Memory B cell (primary cell): ENCODE results near the gene C2orf74.
"Not testable (repeated sequence)": the region's sequence is repeated elsewhere in the genome, so short reads cannot be mapped to it uniquely, and the experiment has no call there.

ENCODE experiments used
- ATAC-seq: fragments of 150-1000 bp; cut with Tn5 transposase; 2 replicates; pipeline ENCODE4 v1.10.0; 2021; ENCODE audit warnings: low read depth, mild to moderate bottlenecking, moderate library complexity
- DNase-seq, 2 donors: peaks; one replicate each; pipeline ENCODE4 v3.0.0; 2022; ENCODE audit warnings: low spot score in 2 of 2
- H3K27ac Mint-ChIP-seq: one replicate; pipeline ENCODE4 v1.8.0; 2022; ENCODE audit warnings: mild to moderate bottlenecking, moderate library complexity, mixed read lengths
- H3K27me3 Mint-ChIP-seq: one replicate; pipeline ENCODE4 v1.8.0; 2022; ENCODE audit warnings: mixed read lengths
- H3K36me3 Mint-ChIP-seq: one replicate; pipeline ENCODE4 v1.8.0; 2022; ENCODE audit warnings: mild to moderate bottlenecking, mixed read lengths
- H3K4me1 Mint-ChIP-seq: one replicate; pipeline ENCODE4 v1.8.0; 2022; ENCODE audit warnings: mixed read lengths
- H3K4me3 Mint-ChIP-seq: one replicate; pipeline ENCODE4 v1.8.0; 2022; ENCODE audit warnings: mild to moderate bottlenecking, moderate library complexity, mixed read lengths
- H3K9me3 Mint-ChIP-seq: one replicate; pipeline ENCODE4 v1.8.0; 2022; ENCODE audit warnings: mixed read lengths

Gene C2orf74

GRCh38 chr2:61161888-61162287 is at the start of gene C2orf74:
Gene C2orf74 (plus strand): TSS chr2:61162188. CDS start chr2:61162515, 327 bp downstream.
- Mint-ChIP-seq H3K27me3 (no peaks in the 10 kb centered on the region), H3K4me3 (no peak within 1 kb of the TSS), H3K27ac (no peak within 1 kb of the TSS), H3K4me1 (peaks cover 14% of the 10 kb centered on the region), H3K36me3 (peaks cover 44% of the 10 kb centered on the region), H3K9me3 (peaks cover 5% of the 10 kb centered on the region)
- no peak for ATAC-seq
- DNase-seq: no peak

GRCh38 chr2:61114147-61114546 is 47.8 kb upstream of the C2orf74 start:
- Mint-ChIP-seq H3K27ac (no peak overlapping the region), H3K4me1 (peaks cover 3% of the 10 kb centered on the region), H3K4me3 (no peak overlapping the region), H3K27me3 (no peaks in the 10 kb centered on the region), H3K36me3 (peaks cover 11% of the 10 kb centered on the region), H3K9me3 (peaks cover 6% of the 10 kb centered on the region)
- DNase-seq (no peak), ATAC-seq (no peak)

- ATAC-seq (no peak), DNase-seq (no peak)
- peaks cover 3% of the 10 kb centered on the region for H3K4me1 Mint-ChIP-seq
- no peak overlapping the region for H3K27ac Mint-ChIP-seq
- H3K36me3 Mint-ChIP-seq: peaks cover 11% of the 10 kb centered on the region
- H3K9me3 Mint-ChIP-seq: peaks cover 6% of the 10 kb centered on the region
- no peak overlapping the region for H3K4me3 Mint-ChIP-seq
- H3K27me3 Mint-ChIP-seq: no peaks in the 10 kb centered on the region
Measured at GRCh38 chr2:61116302-61116701, 45.7 kb upstream of the C2orf74 start.

- Mint-ChIP-seq H3K36me3 (peaks cover 7% of the 10 kb centered on the region), H3K9me3 (peaks cover 6% of the 10 kb centered on the region), H3K4me3 (no peak overlapping the region), H3K4me1 (peaks cover 3% of the 10 kb centered on the region), H3K27ac (no peak overlapping the region), H3K27me3 (no peaks in the 10 kb centered on the region)
- no peak for DNase-seq
- no peak for ATAC-seq
Measured at GRCh38 chr2:61117534-61117933, 44.5 kb upstream of the C2orf74 start.

GRCh38 chr2:61125123-61125710 is 36.8 kb upstream of the C2orf74 start:
- Mint-ChIP-seq H3K4me3 (no peak overlapping the region), H3K27me3 (no peaks in the 10 kb centered on the region), H3K27ac (no peak overlapping the region), H3K36me3 (peaks cover 10% of the 10 kb centered on the region), H3K9me3 (peaks cover 1% of the 10 kb centered on the region), H3K4me1 (peaks cover 2% of the 10 kb centered on the region)
- peak; percentile 76 for ATAC-seq
- DNase-seq: no peak

- Mint-ChIP-seq H3K27me3 (no peaks in the 10 kb centered on the region), H3K4me1 (peaks cover 2% of the 10 kb centered on the region), H3K9me3 (peaks cover 1% of the 10 kb centered on the region), H3K4me3 (no peak overlapping the region), H3K27ac (no peak overlapping the region), H3K36me3 (peaks cover 10% of the 10 kb centered on the region)
- no peak for ATAC-seq
- DNase-seq: no peak
Measured at GRCh38 chr2:61125798-61126197, 36.2 kb upstream of the C2orf74 start.

GRCh38 chr2:61128122-61128521 is 33.9 kb upstream of the C2orf74 start:
- not testable (repeated sequence) for H3K27ac Mint-ChIP-seq, H3K4me1 Mint-ChIP-seq, DNase-seq, H3K9me3 Mint-ChIP-seq, H3K27me3 Mint-ChIP-seq, H3K4me3 Mint-ChIP-seq, ATAC-seq
- peaks cover 10% of the 10 kb centered on the region for H3K36me3 Mint-ChIP-seq

- DNase-seq: no peak
- Mint-ChIP-seq H3K9me3 (no peaks in the 10 kb centered on the region), H3K4me1 (no peaks in the 10 kb centered on the region), H3K27me3 (no peaks in the 10 kb centered on the region), H3K36me3 (peaks cover 1% of the 10 kb centered on the region), H3K27ac (no peak overlapping the region), H3K4me3 (no peak overlapping the region)
- ATAC-seq: no peak
Measured at GRCh38 chr2:61134141-61134540, 27.8 kb upstream of the C2orf74 start.

- Mint-ChIP-seq H3K27me3 (no peaks in the 10 kb centered on the region), H3K9me3 (no peaks in the 10 kb centered on the region), H3K4me1 (no peaks in the 10 kb centered on the region), H3K27ac (no peak overlapping the region), H3K4me3 (no peak overlapping the region), H3K36me3 (peaks cover 1% of the 10 kb centered on the region)
- DNase-seq (no peak), ATAC-seq (no peak)
Measured at GRCh38 chr2:61135510-61135909, 26.5 kb upstream of the C2orf74 start.

- Mint-ChIP-seq H3K27ac (no peak overlapping the region), H3K4me3 (no peak overlapping the region), H3K4me1 (no peaks in the 10 kb centered on the region), H3K27me3 (no peaks in the 10 kb centered on the region), H3K36me3 (peaks cover 1% of the 10 kb centered on the region), H3K9me3 (no peaks in the 10 kb centered on the region)
- DNase-seq (no peak), ATAC-seq (no peak)
Measured at GRCh38 chr2:61138859-61139258, 23.1 kb upstream of the C2orf74 start.

GRCh38 chr2:61141151-61141550 is 20.8 kb upstream of the C2orf74 start:
- H3K9me3 Mint-ChIP-seq: no peaks in the 10 kb centered on the region
- DNase-seq (no peak), ATAC-seq (no peak)
- no peak overlapping the region for H3K4me3 Mint-ChIP-seq
- no peaks in the 10 kb centered on the region for H3K27me3 Mint-ChIP-seq
- peaks cover 1% of the 10 kb centered on the region for H3K36me3 Mint-ChIP-seq
- no peak overlapping the region for H3K27ac Mint-ChIP-seq
- H3K4me1 Mint-ChIP-seq: peaks cover 6% of the 10 kb centered on the region

- DNase-seq (peak; percentile 87 to 88), ATAC-seq (peak; percentile 91)
- peaks cover 3% of the 10 kb centered on the region for H3K36me3 Mint-ChIP-seq
- H3K27me3 Mint-ChIP-seq: no peaks in the 10 kb centered on the region
- H3K4me1 Mint-ChIP-seq: peaks cover 6% of the 10 kb centered on the region
- peak overlapping the region; percentile 97 for H3K4me3 Mint-ChIP-seq
- peak overlapping the region; percentile 94 for H3K27ac Mint-ChIP-seq
- no peaks in the 10 kb centered on the region for H3K9me3 Mint-ChIP-seq
Measured at GRCh38 chr2:61144697-61145268, 17.2 kb upstream of the C2orf74 start.

- Mint-ChIP-seq H3K4me1 (peaks cover 8% of the 10 kb centered on the region), H3K27ac (no peak overlapping the region), H3K9me3 (no peaks in the 10 kb centered on the region), H3K4me3 (peak overlapping the region; percentile 55), H3K27me3 (no peaks in the 10 kb centered on the region), H3K36me3 (peaks cover 7% of the 10 kb centered on the region)
- DNase-seq: no peak
- no peak for ATAC-seq
Measured at GRCh38 chr2:61145990-61146389, 16.0 kb upstream of the C2orf74 start.

GRCh38 chr2:61148091-61148490 is 13.9 kb upstream of the C2orf74 start:
- not testable (repeated sequence) for DNase-seq, H3K27ac Mint-ChIP-seq

GRCh38 chr2:61149074-61149473 is 12.9 kb upstream of the C2orf74 start:
- Mint-ChIP-seq H3K9me3 (no peaks in the 10 kb centered on the region), H3K27ac (no peak overlapping the region), H3K4me1 (peaks cover 8% of the 10 kb centered on the region), H3K4me3 (no peak overlapping the region), H3K36me3 (peaks cover 10% of the 10 kb centered on the region), H3K27me3 (no peaks in the 10 kb centered on the region)
- no peak for ATAC-seq
- DNase-seq: no peak

More at GRCh38 chr2:61148091-61148490, 13.9 kb upstream of the C2orf74 start:
- not testable (repeated sequence) for H3K9me3 Mint-ChIP-seq, H3K4me1 Mint-ChIP-seq, H3K4me3 Mint-ChIP-seq, ATAC-seq, H3K27me3 Mint-ChIP-seq
- peaks cover 10% of the 10 kb centered on the region for H3K36me3 Mint-ChIP-seq
